A673 (cell line): Measurements from ENCODE around the gene DGKH.

Experiments used
- EZH2 ChIP-seq: fragments of 200-600 bp; sonication (generic); IDR thresholded peaks from 2 replicates; pipeline ENCODE4 v1.6.1; 2017; ENCODE audit warnings: borderline replicate concordance, low read depth, mild to moderate bottlenecking, mixed read lengths, antibody characterized with exemption, low read length; ENCODE audit not compliant: poor library complexity, severe bottlenecking
- TF ChIP-seq, protein P1 (sequence below): fragments of 300-800, 200-600 bp; sonication (generic); conservative IDR thresholded peaks from 2 replicates; pipeline ENCODE4 v1.5.1; 2017; ENCODE audit warnings: low read depth, mild to moderate bottlenecking, antibody characterized with exemption, low read length, moderate library complexity, mixed read lengths

- TF ChIP-seq, protein P1, sequence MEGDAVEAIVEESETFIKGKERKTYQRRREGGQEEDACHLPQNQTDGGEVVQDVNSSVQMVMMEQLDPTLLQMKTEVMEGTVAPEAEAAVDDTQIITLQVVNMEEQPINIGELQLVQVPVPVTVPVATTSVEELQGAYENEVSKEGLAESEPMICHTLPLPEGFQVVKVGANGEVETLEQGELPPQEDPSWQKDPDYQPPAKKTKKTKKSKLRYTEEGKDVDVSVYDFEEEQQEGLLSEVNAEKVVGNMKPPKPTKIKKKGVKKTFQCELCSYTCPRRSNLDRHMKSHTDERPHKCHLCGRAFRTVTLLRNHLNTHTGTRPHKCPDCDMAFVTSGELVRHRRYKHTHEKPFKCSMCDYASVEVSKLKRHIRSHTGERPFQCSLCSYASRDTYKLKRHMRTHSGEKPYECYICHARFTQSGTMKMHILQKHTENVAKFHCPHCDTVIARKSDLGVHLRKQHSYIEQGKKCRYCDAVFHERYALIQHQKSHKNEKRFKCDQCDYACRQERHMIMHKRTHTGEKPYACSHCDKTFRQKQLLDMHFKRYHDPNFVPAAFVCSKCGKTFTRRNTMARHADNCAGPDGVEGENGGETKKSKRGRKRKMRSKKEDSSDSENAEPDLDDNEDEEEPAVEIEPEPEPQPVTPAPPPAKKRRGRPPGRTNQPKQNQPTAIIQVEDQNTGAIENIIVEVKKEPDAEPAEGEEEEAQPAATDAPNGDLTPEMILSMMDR = no peak
- TF ChIP-seq EZH2 = no peak
Observed at GRCh38 chr13:42057918-42058530, 9.6 kb downstream of the DGKH start.
